H4 (cell line): ENCODE data around the gene ZNF135. TPM values are rescaled to one million over a fixed set of nuclear protein-coding genes. Genes with fewer than 3 reads are reported as not detected.

ENCODE experiments used
- DNase-seq: peaks from one replicate; pipeline ENCODE4 v3.0.0-alpha.2; 2015; ENCODE audit warnings: low spot score
- total RNA-seq: library from RNA; depleted of rRNA; stranded (reverse); fragments of >200 nt; shearing (Covaris generic); gene quantifications from 2 replicates; pipeline ENCODE4 v1.2.3, GENCODE V29; 2014

ZNF135 gene
- total RNA-seq, 1 experiment from 2014 or later: not detected

DNA sequence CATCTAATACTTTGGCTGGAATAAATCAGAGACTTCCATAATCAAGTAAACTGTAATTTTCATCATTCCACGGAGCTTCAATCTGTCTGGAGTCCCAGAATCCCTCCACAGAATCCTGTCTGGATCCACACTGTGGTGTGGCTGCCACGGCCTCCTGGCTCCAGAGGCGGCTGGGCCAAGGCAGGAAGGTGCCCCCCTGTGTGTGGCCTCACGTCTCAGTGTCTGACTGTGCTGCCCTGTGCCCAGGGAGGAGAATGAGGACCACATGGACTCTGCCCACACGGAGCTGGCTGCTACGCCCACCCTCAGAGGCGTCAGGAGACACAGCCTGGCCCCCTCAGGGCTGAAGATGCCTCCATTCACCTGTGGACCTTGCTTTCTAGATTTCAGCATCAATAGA, 12.2 kb upstream of the ZNF135 start:
- no peak for DNase-seq

DNA sequence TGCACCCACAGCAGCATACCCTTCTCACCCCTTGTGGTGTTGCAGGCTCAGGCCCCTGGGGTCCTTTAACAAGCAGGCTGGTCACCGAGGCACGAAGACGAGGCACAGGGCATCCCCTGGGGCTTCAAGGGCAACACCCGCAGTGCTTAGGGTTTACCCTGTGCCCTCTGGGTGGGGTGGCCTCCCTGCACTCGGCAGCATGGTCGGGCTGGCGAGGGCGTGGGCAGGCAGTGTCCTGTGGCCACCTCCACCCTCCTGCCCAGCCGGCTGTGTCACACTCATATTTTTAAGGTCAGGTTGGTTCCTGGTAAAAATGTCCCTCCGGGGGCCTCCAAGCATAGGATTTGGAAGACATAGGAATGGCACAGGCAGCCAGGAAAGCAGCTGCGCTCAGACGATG, 11.4 kb upstream of the ZNF135 start:
- no peak for DNase-seq

- DNase-seq: no peak
These were observed 6.8 kb upstream of the ZNF135 start for GRCh38 chr19:58052256-58052655.

DNA sequence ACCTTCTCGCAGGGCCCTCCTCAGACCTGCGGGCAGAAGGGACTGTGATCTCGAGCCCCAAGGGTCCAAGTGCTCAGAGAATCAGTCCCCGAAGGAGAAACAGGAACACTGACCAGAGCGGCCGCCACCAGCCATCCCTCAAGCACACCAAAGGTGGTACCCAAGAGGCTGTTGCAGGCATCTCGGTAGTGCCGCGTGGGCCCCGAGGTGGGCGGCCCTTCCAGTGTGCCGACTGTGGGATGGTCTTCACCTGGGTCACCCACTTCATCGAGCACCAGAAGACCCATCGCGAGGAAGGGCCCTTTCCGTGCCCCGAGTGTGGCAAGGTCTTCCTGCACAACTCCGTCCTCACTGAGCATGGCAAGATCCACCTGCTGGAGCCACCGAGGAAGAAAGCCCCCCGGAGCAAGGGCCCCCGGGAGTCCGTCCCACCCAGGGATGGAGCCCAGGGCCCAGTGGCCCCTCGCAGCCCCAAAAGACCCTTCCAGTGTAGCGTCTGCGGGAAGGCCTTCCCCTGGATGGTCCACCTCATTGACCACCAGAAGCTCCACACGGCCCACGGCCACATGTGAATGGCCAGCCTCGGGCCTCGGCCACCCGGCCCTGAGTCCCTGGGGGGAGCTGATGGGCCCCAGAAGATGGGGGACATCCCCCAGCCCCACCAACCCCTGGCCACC, 5.5 kb upstream of the ZNF135 start:
- no peak for DNase-seq

DNA sequence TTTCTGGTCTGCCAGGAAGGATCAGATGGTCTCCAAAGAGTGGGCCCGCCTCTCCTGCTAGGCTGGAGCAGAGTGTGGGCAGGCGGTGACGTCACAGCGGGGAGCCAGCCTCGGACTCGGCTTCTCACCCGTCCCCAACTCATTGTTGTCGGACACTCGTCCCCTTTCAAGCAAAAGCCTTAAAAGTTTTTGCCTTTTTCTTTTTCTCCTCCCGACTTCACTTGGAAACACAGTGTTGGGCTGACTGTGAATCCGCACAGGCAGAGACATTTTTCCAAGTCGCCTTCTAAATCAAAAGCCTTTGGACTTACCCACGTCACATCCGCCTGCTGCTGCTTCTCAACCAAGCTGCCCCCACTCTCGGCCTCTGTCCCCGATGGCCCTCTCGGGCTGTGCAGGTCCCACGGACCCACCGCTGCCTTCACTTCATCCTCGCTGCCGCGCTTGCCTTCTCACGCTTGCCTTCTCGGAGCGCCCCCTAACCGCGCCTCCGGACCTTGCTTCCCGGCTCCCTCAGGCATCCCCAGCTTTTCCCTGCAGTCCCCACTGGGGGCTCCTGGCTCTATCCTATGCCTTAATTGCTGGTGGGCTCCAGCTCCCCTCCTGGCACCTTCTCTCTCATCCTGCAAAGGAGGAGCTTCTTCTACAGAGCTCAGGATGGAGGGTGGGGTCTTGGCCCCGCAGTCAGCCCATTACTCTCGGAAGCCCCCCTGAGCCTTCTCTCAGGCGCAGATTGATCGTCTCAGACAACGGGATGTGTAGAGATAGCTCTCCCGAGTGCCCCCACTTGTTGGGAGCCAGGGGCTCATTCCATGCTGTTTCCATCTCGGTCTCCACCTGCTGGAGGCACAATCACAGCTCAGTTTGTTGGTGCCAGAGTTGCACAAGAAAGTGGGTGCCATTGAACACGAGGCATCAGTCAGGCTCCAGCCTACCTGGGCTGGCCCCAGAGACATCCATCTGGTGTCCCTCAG, 3.9 kb upstream of the ZNF135 start:
- no peak for DNase-seq

- no peak for DNase-seq
These were observed 2.8 kb upstream of the ZNF135 start for GRCh38 chr19:58056261-58056660.

- no peak for DNase-seq
These were observed 2.2 kb upstream of the ZNF135 start for GRCh38 chr19:58056861-58057260.

- DNase-seq: no peak
These were observed 615 bp upstream of the ZNF135 start for GRCh38 chr19:58058467-58058866.

DNA sequence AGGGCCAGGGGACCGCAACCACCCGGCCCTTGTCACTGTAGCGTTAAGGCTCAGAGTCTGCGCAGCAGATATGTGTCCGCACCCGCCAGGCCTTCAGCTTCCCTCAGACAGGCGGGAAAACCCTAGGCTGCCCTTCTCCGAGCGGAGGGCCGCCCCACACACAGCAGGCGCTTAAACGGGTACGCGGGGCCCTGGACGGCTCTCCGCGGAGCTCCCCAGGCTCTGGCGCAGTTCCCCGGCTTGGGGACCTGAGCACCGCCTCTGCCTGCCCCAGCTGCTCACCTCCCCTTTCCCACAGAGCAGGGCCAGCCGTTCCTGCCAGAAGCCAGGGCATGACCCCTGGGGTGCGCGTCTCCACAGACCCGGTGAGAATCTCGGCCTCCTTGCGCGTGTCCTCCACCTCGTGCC, 593 bp downstream of the ZNF135 start:
- no peak for DNase-seq

DNA sequence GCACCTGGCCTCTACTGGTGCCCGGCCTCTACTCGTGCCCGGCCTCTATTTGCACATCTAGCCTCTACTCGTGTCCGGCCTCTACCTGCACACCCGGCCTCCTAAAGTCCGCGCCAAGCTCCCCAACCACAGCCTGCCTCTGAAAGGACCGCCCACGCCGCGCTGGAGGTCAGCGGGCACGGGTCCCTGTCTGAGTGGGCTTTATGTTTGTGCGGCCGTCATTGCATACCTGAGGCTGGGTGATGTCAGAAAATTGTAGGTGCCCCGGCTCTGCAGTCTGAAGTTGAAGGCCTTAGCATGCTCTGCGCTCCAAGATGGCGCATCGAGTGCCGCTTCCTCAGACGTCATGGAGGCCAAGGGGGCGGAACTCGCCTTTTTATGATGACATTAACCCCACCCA, 1.1 kb downstream of the ZNF135 start:
- no peak for DNase-seq

- DNase-seq: no peak
These were observed 4.6 kb downstream of the ZNF135 start for GRCh38 chr19:58063712-58064111.

DNA sequence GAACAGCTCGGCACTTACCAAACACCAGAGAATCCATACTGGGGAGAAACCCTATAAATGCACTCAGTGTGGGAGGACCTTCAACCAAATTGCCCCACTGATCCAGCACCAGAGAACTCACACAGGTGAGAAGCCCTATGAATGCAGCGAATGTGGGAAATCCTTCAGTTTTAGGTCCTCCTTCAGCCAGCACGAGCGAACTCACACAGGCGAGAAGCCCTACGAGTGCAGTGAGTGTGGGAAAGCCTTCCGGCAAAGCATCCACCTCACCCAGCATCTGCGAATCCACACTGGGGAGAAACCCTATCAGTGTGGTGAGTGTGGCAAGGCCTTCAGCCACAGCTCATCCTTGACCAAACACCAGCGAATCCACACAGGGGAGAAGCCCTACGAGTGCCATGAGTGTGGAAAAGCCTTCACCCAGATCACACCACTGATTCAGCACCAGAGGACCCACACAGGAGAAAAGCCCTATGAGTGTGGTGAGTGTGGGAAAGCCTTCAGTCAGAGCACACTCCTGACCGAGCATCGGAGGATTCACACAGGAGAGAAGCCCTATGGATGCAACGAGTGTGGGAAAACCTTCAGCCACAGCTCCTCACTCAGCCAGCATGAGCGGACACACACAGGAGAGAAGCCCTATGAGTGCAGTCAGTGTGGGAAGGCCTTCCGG, 8.3 kb downstream of the ZNF135 start:
- no peak for DNase-seq

DNA sequence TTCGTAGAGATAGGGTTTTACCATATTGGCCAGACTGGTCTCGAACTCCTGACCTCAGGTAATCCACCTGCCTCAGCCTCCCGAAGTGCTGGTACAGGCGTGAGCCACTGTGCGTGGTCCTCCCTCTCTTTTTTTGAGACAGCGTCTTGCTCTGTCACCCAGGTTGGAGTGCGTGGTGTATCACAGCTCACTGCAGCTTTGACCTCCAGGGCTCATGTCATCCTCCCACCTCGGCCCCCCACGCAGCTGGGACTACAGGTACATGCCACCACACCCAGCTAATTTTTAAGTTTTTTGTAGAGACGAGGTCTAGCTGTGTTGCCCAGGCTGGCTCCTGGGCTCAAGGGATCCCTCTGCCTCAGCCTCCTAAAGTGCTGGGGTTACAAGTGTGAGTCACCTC, 20.7 kb downstream of the ZNF135 start:
- DNase-seq: no peak

DNA sequence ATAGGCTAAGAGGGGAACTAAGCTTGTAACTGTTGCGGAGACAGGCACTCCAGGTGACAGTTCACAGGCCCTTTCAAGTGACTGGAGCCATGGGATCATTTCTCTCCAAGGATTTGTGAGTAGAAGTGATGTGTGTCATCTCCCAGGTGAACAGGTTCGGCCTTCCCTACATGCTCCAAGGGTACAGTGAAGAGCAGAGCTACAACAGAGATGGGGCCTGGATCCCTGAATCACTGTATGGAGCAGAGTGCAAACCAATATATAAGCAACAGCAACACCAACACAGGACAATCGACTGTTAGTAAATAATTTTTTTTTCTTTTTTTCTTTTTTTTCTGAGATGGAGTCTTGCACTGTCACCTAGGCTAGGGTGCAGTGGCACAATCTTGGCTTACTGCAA, 23.9 kb downstream of the ZNF135 start:
- no peak for DNase-seq

DNA sequence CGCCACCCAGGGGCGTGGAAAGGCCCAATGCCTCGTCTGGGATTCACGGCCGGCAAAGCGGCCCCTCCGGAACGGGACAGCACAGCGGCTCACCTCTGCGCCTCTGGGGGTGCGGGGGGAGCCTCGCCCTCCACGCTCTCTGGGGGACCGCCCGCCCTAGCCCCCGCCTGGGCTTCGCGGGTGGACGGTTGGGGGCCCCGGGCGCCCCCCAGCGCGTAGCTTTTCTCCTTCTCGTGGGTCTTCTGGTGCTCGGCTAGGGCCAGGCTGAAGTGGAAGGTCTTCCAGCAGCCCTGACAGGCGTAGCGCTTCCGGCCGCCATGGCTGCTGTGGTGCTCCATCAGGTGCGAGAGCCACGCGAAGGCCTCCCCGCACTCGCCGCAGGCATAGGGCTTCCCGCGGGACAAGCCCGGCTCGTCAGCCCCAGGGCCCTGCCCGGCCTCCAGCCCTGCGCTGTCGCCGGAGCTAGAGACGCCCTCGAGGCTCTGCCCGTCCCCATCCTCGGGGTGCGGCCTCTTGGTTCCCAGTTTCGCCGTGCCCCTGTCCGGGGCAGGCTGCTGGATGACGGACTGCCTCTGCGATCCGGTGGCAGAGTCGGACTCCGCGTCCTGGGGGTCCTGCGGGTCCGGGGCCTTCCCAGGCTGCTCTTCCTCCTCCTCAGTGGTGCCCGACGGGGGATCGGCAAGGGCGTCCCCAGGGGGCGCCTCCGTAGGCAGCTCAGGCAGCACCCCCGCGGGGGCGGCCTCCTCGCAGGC, 25.7 kb downstream of the ZNF135 start:
- no peak for DNase-seq

DNA sequence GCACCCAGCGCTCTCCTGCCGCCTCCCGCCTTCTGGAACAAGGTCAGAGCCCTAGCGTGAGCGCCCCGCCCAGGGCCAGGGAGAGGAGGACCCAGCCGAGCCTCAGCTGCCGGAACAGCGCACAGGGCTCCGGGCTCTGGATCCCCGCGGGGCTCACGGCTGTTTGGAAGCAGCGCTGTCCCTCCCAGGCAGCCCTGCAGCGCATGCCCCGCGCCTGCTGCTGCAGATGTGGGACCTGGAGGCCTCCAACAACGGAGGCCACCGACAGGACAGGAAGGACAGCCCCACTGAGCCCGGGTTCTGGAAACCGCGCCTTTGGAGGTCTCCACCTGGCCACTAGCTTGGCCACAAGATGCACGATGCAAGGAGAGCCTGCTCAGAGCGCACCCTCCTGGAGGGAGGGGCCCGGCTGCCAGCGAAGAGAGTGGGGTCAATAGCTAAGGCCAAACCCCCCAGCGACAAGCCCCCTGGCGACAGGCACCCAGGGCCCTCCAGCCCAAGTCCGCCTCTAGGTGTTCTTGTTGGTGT, 26.3 kb downstream of the ZNF135 start:
- DNase-seq: no peak

DNA sequence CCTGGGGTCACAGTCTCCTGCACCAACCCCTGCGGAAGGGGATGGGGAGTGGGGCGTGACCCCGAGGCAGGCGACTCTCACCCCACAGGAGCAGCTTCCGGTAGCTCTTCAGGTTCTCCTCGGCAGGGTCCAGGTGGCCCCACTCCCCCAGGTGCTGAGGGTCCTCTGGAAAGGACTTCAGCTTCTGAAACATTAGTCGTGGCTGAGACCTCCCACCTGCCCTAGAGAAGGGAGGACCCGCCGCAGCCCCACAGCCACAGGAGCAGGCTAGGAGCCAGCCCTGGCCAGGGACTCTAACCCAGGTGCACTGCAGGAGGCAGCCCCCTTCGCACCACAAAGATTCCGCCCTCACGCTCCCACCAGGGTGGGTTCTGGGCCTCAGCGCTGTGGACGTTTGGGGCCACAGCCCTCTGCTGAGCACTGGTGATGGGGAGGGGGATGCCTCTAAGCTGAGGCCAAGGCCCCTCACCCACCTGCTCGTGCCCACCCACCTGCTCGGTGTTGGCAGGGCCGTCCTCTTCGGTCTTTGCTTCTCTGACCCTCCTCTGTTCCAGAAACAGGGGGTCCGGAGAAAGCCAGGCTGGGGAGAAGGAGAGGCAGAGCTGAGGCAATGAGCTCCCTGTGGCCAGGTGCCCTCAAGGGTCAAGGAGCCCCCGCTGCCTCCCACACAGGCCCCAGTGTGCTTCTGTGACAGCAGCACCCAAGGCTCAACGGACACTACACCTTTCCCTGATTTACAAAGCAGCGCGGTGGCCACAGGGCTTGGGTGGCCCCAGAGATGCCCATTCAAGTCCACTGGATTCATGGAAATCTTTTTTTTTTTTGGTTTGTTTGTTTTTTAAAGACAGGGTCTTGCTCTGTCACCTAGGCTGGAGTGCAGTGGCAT, 28.0 kb downstream of the ZNF135 start:
- no peak for DNase-seq

DNA sequence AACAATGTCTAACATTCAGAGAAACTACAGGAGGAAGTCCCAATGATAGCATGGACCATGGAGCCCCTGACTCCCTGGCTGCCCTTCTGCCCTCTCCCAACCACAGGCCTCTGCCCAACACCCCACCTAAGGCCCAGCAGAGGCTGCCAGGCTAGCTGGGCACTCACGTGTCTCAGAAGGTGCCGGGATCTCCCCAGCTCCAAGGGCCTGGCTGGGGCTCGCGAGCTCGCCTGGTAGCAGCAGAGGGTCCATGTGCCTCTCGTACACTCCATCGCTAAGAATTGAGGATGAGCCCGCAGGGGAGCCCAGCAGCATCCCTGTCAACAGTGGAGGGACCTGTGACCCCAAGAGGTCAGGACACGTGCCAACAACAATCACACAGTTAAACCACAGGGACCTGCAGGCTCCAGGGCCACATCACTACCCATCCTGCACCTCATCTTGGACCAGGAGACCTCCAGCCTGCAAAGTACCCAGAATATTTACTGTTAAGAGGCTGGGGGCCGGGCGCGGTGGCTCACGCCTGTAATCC, 29.5 kb downstream of the ZNF135 start:
- no peak for DNase-seq

GRCh38 chr19:58089846-58090245, 30.8 kb downstream of the ZNF135 start:
- DNase-seq: no peak
